Activated T-helper 1 cell treated with anti-CD3 and anti-CD28 coated beads, Interleukin-12 subunit alpha, Interleukin-12 subunit beta, Interleukin-2, Interleukin-4 antibody, amounts not matched to agents 30 ng/mL and 10 ng/mL and 1 ng/mL, durations not matched to agents 14 hours and 24 hours and 36 hours (primary cell): ENCODE results near the gene CD79B. TPM values are rescaled to one million over a fixed set of nuclear protein-coding genes. Genes with fewer than 3 reads are reported as not detected.
"Not testable (repeated sequence)": the region's sequence is repeated elsewhere in the genome, so short reads cannot be mapped to it uniquely, and the experiment has no call there.

ENCODE experiments used
- DNase-seq: peaks from one replicate; pipeline ENCODE4 v3.0.0; 2021; ENCODE audit warnings: low spot score
- H3K27ac Mint-ChIP-seq: one replicate; pipeline ENCODE4 v1.8.0; 2021; ENCODE audit warnings: mild to moderate bottlenecking, mixed read lengths
- H3K27me3 Mint-ChIP-seq: one replicate; pipeline ENCODE4 v1.8.0; 2022; ENCODE audit warnings: mild to moderate bottlenecking, moderate library complexity, mixed read lengths; ENCODE audit not compliant: insufficient read depth
- H3K36me3 Mint-ChIP-seq: one replicate; pipeline ENCODE4 v1.8.0; 2021; ENCODE audit warnings: low read depth, mixed read lengths
- H3K4me1 Mint-ChIP-seq: one replicate; pipeline ENCODE4 v1.8.0; 2021; ENCODE audit warnings: low read depth, mixed read lengths
- H3K4me3 Mint-ChIP-seq: one replicate; pipeline ENCODE4 v1.8.0; 2021; ENCODE audit warnings: mild to moderate bottlenecking, moderate library complexity, mixed read lengths
- H3K9me3 Mint-ChIP-seq: one replicate; pipeline ENCODE4 v1.8.0; 2021; ENCODE audit warnings: mixed read lengths
- intact Hi-C: fragments of 100-400 bp; cut with micrococcal nuclease; formaldehyde crosslinking; loops from one replicate; pipeline ENCODE4 v1.15.1; 2024
- total RNA-seq: library from RNA; stranded (reverse); gene quantifications from 2 replicates; pipeline ENCODE4 v1.2.3, GENCODE V29; 2022

Gene CD79B
- total RNA-seq, 1 donor from 2014 or later: 28.9 TPM

DNA sequence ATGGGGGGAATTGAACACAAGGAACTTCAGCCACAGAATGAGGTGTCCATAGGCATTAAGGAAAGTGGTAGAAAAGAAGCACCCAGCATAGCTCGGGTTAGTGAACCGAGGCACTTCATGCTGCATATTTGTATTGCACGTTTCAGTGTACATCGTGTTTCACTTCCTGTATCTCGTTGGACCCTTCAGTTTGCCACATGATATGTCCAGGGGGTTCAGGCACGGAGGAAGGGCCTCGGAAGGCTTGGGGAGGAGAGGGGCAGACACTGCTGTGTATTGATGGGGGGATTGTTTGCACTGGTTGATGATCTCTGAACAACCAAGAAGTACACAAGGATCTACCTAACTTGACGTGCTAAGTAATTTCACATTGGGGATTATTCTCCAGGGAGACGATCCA lies 9.7 kb downstream of the CD79B start:
- intact Hi-C loops, H3K36me3 Mint-ChIP-seq, H3K27me3 Mint-ChIP-seq, H3K4me3 Mint-ChIP-seq, DNase-seq, H3K27ac Mint-ChIP-seq, H3K4me1 Mint-ChIP-seq, H3K9me3 Mint-ChIP-seq: not testable (repeated sequence)

DNA sequence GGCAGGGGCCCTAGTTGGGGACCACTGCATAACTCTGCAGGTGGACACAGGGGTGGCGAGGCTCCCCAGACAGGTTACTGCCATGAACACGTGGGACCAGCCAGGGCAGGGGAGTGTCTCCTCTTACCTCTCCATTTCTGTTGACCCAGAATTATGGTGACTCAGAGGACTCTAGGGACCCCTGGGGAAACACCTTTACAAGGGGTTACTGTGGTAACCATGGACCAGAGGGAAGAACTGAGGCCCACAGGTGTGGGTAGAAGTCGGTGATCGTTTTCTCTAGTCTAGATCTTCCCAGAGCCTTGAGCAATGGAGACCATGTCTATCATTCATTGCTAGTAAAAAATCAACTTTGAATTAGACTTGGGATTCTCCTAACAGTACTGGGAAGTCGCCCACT lies 11.4 kb downstream of the CD79B start:
- H3K27ac Mint-ChIP-seq, H3K9me3 Mint-ChIP-seq, intact Hi-C loops, H3K4me1 Mint-ChIP-seq, H3K4me3 Mint-ChIP-seq, H3K36me3 Mint-ChIP-seq, H3K27me3 Mint-ChIP-seq, DNase-seq: not testable (repeated sequence)

DNA sequence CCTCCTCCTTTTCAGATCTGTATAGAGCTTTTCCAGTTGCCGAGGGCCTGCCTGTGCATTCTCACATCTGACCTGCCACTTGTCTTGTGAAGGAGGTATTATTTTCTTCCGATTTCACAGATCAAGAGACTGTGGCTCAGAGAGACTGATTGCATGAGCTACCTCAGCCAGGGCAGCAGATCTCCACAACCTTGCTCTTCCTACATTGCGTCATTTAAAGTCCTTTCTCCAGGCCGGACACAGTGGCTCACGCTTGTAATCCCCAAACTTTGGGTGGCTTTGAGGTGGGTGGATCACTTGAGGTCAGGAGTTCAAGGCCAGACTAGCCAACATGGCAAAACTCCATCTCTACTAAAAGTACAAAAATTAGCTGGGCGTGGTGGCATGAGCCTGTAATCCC lies 12.1 kb downstream of the CD79B start:
- H3K4me1 Mint-ChIP-seq, DNase-seq, H3K27ac Mint-ChIP-seq, H3K9me3 Mint-ChIP-seq, H3K36me3 Mint-ChIP-seq, intact Hi-C loops, H3K4me3 Mint-ChIP-seq, H3K27me3 Mint-ChIP-seq: not testable (repeated sequence)

DNA sequence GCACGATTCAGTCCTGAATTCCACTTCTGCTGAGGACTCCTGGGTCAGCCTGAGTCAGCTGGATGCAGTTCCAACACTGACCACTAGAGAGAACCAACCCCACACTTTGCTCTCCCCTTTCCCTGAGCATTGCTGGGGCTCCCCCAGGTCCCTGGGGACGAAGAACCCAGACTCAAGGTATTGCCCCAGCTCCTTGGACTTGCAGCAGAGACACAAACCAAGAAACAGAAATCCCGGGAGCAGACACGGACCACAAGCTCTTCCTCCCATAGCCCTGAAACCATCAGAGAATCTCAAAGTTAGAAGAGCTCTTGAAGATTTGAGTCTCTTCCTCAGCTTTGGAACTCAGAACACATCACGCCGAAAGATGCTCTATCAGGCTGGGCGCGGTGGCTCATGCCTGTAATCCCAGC lies 12.8 kb downstream of the CD79B start:
- peaks cover 7% of the 10 kb centered on the region for H3K4me1 Mint-ChIP-seq
- peak; percentile 65 for DNase-seq
- intact Hi-C loops: loop anchor here (1.0 to 5.0 kb wide), 5 partner anchors 27 to 363 kb away; no protein-coding TSS in a partner anchor
- no peaks in the 10 kb centered on the region for H3K9me3 Mint-ChIP-seq
- no peaks in the 10 kb centered on the region for H3K36me3 Mint-ChIP-seq
- peaks cover 8% of the 10 kb centered on the region for H3K27me3 Mint-ChIP-seq
- H3K4me3 Mint-ChIP-seq: no peak overlapping the region
- no peak overlapping the region for H3K27ac Mint-ChIP-seq

DNA sequence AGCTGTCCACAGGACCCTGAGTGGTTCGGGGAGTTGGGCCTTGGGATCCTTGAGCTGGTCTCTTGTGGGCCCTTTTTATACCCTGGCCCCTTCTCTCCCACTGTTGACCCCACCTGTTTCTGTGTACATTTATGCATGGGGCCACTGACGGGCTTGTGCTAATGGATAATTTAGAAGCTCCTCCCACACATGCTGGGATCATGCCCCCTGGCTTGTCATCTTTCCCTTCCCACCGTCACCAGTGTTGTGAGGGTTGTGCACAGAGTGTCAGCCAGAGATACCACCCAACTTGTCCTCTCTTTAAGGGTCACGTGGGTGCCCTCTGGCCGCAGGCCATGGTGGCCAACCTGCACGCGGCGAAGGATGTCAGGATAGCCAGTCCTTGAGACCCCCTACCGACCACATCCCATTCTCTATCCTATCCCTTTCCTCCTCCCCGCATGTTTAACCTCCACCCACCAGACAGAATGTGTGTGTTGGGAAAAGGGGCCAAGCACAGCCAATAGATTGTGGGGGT lies 13.3 kb downstream of the CD79B start, which contains the start of gene GH1:
Gene GH1, minus strand, starts transcription at position 51 of the 517 bp plus-strand sequence. CDS start 63 bp downstream, outside the sequence.
- DNase-seq, H3K4me3 Mint-ChIP-seq, H3K27me3 Mint-ChIP-seq, H3K36me3 Mint-ChIP-seq, H3K9me3 Mint-ChIP-seq, H3K4me1 Mint-ChIP-seq, H3K27ac Mint-ChIP-seq: not testable (repeated sequence)
- intact Hi-C loops: loop anchor here (1.0 to 5.0 kb wide), 5 partner anchors 27 to 363 kb away; no protein-coding TSS in a partner anchor

DNA sequence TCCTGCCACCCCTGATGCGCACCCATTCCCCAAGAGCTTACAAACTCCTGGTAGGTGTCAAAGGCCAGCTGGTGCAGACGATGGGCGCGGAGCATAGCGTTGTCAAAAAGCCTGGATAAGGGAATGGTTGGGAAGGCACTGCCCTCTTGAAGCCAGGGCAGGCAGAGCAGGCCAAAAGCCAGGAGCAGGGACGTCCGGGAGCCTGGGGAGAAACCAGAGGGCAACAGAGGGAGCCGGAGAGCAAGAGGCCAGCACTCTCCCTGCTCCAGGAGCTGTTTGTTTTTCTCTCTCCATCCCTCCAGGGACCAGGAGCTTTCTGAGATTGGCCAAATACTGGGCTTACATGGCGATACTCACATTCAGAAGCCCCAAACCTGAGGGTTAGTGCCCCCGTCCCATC lies 13.8 kb downstream of the CD79B start:
- Mint-ChIP-seq H3K4me1 (peaks cover 7% of the 10 kb centered on the region), H3K4me3 (no peak overlapping the region), H3K27me3 (peaks cover 8% of the 10 kb centered on the region), H3K36me3 (no peaks in the 10 kb centered on the region), H3K27ac (no peak overlapping the region), H3K9me3 (no peaks in the 10 kb centered on the region)
- intact Hi-C loops: loop anchor here (5.0 kb wide), 1 partner anchor 364 kb away; no protein-coding TSS in a partner anchor
- DNase-seq: no peak

DNA sequence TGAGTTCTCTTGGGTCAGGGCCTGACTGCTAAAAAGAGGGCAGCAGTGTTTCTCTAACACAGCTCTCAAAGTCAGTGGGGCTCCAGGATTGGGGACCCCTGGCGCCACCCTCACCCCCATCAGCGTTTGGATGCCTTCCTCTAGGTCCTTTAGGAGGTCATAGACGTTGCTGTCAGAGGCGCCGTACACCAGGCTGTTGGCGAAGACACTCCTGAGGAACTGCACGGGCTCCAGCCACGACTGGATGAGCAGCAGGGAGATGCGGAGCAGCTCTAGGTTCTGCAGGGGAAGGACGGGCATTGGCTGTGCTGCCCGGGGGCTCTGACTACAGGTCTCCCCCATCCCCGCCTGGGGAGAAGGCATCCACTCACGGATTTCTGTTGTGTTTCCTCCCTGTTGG lies 14.5 kb downstream of the CD79B start:
- Mint-ChIP-seq H3K27ac (no peak overlapping the region), H3K36me3 (no peaks in the 10 kb centered on the region), H3K9me3 (no peaks in the 10 kb centered on the region), H3K4me3 (no peak overlapping the region), H3K27me3 (peaks cover 8% of the 10 kb centered on the region), H3K4me1 (peaks cover 7% of the 10 kb centered on the region)
- intact Hi-C loops: loop anchor here (5.0 kb wide), 1 partner anchor 365 kb away; no protein-coding TSS in a partner anchor
- no peak for DNase-seq

DNA sequence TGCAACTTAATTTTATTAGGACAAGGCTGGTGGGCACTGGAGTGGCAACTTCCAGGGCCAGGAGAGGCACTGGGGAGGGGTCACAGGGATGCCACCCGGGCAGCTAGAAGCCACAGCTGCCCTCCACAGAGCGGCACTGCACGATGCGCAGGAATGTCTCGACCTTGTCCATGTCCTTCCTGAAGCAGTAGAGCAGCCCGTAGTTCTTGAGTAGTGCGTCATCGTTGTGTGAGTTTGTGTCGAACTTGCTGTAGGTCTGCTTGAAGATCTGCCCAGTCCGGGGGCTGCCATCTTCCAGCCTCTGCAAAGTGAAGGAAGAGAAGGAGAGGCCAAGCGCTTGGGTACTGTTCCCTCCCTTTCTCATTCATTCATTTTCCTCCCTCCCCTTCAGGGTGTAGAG lies 14.9 kb downstream of the CD79B start:
- not testable (repeated sequence) for H3K4me3 Mint-ChIP-seq, H3K27ac Mint-ChIP-seq, H3K36me3 Mint-ChIP-seq, H3K27me3 Mint-ChIP-seq, H3K4me1 Mint-ChIP-seq, H3K9me3 Mint-ChIP-seq, DNase-seq
- intact Hi-C loops: loop anchor here (5.0 kb wide), 1 partner anchor 365 kb away; no protein-coding TSS in a partner anchor

DNA sequence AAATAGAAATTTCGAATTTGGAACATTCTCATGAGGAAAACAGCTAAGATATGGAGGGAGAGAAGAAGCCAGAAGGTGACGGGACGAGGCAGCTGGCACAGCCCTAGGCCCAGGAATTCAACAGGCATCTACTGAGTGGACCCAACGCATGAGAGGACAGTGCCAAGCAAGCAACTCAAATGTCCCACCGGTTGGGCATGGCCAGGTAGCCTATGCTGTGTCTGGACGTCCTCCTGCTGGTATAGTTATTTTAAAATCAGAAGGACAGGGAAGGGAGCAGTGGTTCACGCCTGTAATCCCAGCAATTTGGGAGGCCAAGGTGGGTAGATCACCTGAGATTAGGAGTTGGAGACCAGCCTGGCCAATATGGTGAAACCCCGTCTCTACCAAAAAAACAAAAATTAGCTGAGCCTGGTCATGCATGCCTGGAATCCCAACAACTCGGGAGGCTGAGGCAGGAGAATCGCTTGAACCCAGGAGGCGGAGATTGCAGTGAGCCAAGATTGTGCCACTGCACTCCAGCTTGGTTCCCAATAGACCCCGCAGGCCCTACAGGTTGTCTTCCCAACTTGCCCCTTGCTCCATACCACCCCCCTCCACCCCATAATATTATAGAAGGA lies 15.5 kb downstream of the CD79B start:
- H3K36me3 Mint-ChIP-seq: no peaks in the 10 kb centered on the region
- intact Hi-C loops: loop anchor here (5.0 kb wide), 1 partner anchor 366 kb away; no protein-coding TSS in a partner anchor

DNA sequence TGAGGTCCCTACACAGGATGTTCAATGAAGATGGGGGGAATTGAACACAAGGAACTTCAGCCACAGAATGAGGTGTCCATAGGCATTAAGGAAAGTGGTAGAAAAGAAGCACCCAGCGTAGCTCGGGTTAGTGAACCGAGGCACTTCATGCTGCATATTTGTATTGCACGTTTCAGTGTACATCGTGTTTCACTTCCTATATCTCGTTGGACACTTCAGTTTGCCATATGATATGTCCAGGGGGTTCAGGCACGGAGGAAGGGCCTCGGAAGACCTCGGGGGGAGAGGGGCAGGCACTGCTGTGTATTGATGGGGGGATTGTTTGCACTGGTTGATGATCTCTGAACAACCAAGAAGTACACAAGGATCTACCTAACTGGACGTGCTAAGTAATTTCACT lies 16.4 kb downstream of the CD79B start:
- H3K27ac Mint-ChIP-seq, H3K36me3 Mint-ChIP-seq, H3K4me1 Mint-ChIP-seq, H3K9me3 Mint-ChIP-seq, H3K27me3 Mint-ChIP-seq, H3K4me3 Mint-ChIP-seq, DNase-seq: not testable (repeated sequence)
- intact Hi-C loops: loop anchor here (5.0 kb wide), 1 partner anchor 367 kb away; no protein-coding TSS in a partner anchor

More for the DNA sequence above, 15.5 kb downstream of the CD79B start:
- Mint-ChIP-seq H3K4me1 (peaks cover 7% of the 10 kb centered on the region), H3K27me3 (peaks cover 6% of the 10 kb centered on the region), H3K27ac (no peak overlapping the region), H3K4me3 (no peak overlapping the region), H3K9me3 (no peaks in the 10 kb centered on the region)
- no peak for DNase-seq

DNA sequence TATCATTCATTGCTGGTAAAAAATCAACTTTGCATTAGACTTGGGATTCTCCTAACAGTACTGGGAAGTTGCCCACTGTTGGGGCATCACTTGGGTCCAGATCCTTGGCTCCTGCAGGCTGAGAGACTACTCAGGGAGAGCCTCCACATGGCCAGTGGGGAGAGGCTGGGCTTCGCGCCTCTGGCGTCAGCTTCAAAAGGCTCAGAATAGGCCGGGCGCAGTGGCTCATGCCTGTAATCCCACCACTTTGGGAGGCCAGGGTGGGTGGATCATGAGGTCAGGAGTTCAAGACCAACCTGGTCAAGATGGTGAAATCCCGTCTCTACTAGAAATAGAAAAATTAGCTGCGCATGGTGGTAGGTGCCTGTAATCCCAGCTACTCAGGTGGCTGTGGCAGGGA lies 17.7 kb downstream of the CD79B start:
- H3K4me3 Mint-ChIP-seq: no peak overlapping the region
- peaks cover 7% of the 10 kb centered on the region for H3K27me3 Mint-ChIP-seq
- H3K9me3 Mint-ChIP-seq: no peaks in the 10 kb centered on the region
- no peak for DNase-seq
- no peak overlapping the region for H3K27ac Mint-ChIP-seq
- peaks cover 6% of the 10 kb centered on the region for H3K4me1 Mint-ChIP-seq
- no peaks in the 10 kb centered on the region for H3K36me3 Mint-ChIP-seq
- intact Hi-C loops: no loop called here

DNA sequence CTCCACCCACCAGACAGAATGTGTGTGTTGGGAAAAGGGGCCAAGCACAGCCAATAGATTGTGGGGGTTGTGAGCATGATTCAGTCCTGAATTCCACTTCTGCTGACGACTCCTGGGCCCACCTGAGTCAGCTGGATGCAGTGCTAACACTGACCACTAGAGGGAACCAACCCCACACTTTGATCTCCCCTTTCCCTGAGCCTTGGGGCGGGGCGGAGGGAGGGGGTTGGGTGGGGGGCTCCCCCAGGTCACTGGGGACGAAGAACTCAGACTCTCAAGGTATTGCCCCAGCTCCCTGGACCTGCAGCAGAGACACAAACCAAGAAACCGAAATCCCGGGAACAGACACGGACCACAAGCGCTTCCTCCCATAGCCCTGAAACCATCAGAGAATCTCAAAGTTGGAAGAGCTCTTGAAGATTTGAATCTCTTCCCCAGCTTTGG lies 20.5 kb downstream of the CD79B start:
- intact Hi-C loops: no loop called here
- H3K9me3 Mint-ChIP-seq: no peaks in the 10 kb centered on the region
- no peaks in the 10 kb centered on the region for H3K4me1 Mint-ChIP-seq
- no peaks in the 10 kb centered on the region for H3K36me3 Mint-ChIP-seq
- peaks cover 14% of the 10 kb centered on the region for H3K27me3 Mint-ChIP-seq
- H3K27ac Mint-ChIP-seq: no peak overlapping the region
- H3K4me3 Mint-ChIP-seq: no peak overlapping the region
- DNase-seq: peak; percentile 37

DNA sequence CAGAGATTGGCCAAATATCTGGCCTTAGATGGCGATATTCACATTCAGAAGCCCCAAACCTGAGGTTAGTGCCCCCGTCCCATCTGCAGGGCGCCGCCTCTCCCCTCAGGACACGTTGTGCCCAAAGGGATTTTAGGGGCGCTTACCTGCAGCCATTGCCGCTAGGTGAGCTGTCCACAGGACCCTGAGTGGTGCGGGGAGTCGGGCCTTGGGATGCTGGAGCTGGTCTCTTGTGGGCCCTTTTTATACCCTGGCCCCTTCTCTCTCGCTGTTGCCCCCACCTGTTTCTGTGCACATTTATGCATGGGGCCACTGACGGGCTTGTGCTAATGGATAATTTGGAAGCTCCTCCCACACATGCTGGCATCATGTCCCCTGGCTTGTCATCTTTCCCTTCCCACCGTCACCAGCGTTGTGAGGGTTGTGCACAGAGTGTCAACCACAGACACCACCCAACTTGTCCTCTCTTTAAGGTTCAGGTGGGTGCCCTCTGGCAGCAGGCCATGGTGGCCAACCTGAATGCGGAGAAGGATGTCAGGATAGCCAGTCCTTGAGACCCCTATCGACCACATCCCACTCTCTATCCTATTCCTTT lies 21.0 kb downstream of the CD79B start, which contains the start of gene CSHL1:
Gene CSHL1, minus strand, starts transcription at position 218 of the 595 bp plus-strand sequence. Its CDS starts 62 bp downstream, at position 156.
- Mint-ChIP-seq H3K9me3 (no peaks in the 10 kb centered on the region), H3K4me1 (no peaks in the 10 kb centered on the region), H3K4me3 (no peak within 1 kb of the TSS), H3K27ac (no peak within 1 kb of the TSS), H3K36me3 (no peaks in the 10 kb centered on the region), H3K27me3 (peaks cover 14% of the 10 kb centered on the region)
- intact Hi-C loops: no loop called here
- no peak for DNase-seq
